COLO668 (cell line): Measurements from ENCODE around the gene NKX1-1.

Source experiments
- DNase-seq: peaks from one replicate; lab custom pipeline; 2025; ENCODE audit not compliant: unreplicated experiment; lab: John Stamatoyannopoulos, UW

Gene NKX1-1

DNA sequence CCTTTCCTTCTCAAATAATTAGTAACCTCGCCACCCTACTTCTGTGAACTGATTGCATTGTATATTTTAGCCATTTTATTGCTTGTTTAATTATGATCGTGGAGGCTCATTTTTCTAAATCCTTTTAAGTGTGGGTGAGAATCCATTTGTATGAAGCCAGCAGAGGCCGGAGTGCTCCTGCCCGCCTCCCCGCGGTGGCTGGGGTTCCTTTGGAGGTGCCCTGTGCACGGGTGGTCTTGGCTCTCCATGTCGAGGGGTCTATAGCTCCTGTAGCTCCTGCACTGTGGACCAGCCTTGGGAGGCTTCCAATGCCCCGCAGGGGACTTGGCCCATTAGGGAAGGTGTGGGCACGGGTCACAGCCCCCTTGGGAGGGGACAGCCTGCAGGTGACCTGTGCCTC lies 44.2 kb downstream of the NKX1-1 start:
- no peak for DNase-seq

DNA sequence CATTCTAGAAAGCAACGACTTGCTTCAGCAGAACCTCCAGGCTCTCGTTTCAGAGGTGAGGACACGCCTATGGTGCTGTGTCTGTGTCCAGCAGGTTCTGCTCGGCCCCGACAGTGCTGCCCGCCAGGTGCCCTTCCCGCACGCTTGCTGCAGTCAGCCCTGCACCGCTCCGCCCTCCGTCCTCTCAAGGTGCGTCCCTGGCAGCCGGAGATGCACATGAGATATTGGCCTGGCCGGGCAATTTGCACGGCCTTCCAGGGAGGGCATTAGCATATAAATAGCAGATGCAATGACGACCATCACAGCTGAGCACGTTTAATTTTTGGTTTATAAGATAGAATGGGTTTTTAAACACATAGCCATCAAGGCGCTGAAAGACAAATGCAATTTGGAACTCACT lies 44.8 kb downstream of the NKX1-1 start:
- no peak for DNase-seq

DNA sequence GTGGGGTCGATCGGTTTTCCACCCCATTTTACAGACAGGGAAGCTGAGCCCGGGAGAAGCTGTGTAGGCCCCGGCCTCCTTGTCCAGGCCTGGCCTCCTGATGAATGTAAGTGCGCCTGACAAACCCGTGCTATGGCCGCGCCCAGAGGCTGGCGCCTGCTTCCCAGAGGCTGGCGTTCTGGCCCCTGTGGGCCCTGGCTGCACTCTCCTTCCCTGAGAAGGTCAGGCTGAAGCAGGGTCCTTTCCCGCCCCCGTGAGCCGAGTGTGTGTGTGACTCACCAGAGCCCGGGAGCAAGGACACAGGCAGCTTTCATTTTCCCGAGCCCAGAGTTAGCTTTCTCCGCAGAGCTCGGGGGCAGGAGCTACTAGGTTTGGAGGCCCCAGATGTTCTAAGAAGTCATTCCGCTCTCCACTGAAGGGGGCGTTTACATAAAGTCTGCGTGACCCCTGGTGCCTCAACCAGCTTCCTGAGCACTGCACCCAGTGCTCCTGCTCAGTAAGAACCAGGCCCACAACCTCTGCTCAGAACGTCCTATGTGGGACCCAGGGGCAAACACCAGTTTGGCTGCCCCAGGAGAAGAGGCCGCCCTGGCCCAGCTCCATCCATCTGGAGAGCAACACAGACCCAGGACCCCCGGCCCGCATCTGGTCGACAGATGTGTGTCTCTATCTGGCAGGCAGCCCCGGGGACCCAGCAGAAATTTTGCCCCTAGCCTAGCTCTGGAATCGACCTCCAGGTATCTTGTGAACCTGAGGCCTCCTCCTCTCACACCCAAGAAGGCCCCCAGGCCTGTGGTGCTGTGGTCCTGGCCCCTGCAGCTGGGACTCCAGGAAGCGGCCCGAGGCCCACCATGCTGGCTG lies 45.6 kb downstream of the NKX1-1 start:
- DNase-seq = no peak

- no peak for DNase-seq
Observed at GRCh38 chr4:1359976-1360375, 46.3 kb downstream of the NKX1-1 start.

DNA sequence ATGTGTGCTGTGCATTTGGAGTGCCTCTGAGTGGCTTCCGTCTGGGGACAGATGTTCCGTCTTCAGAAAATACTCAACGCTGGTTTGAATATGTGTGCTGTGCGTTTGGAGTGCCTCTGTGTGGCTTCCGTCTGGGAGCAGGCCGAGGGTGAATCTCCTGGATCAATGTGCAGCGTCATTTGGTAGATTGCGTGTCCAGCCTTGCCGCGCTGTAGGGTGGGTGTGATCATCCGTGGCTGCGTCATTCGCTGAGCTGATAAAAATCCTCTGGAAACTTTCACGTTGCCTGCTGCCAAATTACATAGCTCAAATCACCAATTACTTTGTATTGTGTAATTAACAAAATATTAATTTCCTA lies 47.1 kb downstream of the NKX1-1 start:
- no peak for DNase-seq

DNA sequence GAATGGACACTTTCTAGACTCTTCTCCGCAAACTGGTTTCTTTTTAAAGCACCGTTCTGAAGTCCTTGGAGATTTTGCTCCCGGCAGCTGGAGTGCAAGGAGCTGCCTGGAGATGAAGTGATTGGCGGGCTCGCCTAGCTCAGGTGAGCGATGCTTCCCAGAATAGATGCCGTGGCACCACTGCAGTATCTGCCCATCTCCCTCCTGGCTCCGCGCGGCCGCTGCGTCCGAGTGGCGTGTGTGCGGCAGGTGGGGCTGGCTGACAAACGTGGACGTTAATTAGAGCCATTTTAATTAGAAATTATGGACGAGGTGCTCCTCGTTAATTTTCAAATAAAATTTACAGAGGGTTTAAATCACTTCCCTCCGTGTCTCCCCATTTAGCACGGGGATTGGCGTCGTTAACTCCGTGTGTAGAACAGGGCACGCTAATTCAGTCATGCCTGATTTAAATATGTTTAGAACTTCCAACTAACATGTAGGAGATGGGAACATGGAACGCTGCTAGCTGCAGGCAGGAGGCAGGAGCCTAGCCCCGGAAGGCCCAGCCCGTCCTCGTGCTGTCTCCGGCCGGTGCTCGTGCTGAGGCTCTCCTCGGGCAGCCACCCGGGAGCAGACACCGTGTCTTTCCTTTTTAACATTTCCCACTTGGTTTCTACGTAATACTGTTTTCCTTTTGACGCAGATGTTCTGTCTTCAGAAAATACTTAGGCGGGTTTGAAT lies 47.7 kb downstream of the NKX1-1 start:
- no peak for DNase-seq

DNA sequence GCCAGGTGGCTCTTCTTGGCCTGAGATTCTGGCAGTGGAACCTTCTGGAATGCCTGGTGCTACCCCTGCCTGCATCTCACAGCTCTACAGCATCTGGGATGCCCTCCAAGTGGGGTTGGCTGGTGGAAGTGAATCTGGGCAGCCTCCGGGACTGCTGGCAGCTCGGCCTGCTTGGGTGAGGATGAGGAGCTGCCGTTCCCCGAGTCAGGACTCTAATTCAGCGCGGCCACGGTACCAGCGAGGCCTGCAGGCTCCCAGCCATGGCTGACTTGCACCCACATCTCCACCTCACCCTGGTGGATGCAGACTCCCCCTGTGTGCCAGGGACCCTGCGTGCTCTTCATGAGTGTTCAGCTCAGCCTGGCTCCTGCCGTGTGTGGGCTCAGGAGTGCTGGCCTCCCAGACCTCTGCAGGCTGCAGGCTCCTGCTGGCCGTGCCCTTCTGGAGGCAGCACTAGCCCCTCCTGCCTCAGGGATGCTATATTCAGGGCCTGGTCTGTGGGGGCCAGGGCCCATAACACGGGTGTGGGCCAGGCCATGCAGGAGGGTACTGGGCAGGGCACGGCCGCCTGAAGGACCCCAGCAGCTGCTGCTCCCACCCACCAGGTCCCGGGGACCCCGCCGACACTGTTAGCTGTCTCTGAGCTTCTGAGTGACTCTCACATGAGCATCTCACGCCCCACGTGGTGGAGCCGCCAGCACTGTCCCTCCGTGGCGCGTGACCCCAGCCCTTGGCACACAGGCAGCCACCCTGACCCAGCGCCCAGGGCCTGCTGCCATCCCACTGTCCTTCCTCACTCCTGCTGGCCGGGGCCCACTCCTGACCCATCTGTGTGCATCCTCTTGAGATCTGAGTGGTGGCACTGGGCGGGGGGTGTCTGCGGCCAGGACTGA lies 48.6 kb downstream of the NKX1-1 start:
- no peak for DNase-seq

- peak; percentile 49 for DNase-seq
Observed at GRCh38 chr4:1356181-1356998, 49.9 kb downstream of the NKX1-1 start.

- DNase-seq = no peak
Observed at GRCh38 chr4:1355378-1355777, 50.9 kb downstream of the NKX1-1 start.

DNA sequence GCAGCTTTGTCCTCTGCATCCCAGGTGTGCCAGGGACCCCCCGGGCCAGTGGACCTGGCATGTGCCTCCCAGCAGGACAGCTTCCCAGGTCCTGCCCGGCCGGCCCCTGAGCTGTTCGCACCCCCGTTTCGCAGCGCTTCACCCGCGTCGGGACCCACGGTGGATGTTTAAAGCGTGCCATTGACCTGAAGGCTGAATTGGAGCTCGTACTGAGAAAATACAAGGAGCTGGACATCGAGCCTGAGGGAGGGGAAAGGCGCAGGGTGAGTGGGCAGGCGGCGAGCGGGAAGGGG lies 51.3 kb downstream of the NKX1-1 start:
- DNase-seq = no peak

GRCh38 chr4:1354136-1354982 lies 51.9 kb downstream of the NKX1-1 start:
- DNase-seq = no peak

DNA sequence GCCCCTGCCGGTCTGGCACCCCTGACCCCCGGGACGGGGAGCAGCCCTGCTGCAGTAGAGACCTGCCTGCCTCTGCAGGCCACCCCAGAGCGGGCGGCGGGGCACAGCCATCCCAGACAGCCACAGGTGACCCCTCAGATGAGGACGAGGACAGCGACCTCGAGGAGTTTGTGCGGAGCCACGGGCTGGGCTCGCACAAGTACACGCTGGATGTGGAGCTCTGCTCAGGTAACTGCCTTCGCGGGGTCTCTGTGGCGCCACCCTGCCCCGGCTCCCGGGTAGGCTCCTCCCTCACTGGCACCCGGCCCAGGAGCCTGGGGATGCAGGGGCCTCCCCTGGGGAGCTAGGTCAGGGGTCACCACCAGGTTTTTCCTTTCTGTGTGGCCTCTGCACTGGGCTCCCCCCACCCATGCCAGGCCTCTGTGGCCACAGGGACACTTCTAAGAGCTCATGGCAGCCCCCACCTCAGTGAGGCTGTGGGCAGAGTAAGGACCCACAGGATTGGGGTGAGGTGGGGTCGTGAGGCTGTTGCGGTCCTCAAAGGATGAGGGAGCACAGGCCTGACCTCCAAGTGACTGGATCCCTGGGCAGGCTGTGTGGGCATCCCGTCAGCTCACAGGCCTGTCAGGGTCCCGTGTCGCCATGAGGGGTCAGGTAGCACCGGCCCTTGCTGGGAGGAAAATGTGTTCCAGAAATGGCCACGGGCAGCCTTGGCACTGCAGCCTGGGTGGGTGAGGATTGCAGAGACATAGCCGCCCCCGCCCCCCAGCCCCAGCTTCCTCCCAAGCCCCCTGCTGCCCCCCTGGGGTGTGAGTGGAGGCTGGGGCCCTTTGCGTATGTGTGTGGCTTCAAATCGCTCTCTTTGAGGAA lies 52.8 kb downstream of the NKX1-1 start:
- DNase-seq = no peak
